ENCODE data around the gene MAP3K7.
A peak's percentile ranks its signal among the peaks of the same experiment; 100 is the strongest.

MAP3K7 gene

DNA sequence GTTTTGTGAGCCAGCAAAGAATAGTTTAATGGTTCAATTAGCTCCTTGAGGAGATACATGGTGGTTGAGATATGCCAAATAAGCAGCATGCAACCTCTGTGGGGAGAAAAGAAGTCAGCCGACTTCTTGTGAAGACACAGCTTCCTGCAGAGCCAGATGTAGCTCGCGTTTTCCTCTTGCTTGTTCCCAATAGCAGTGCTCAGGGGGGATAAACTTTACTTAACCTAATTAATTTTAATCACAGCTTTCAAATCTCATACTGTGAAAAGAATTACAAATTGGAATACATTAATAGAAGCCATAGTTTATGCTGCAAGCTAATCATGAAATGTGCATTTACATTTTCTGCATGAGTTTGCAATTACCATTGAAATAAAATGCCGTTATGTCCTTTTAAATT is 106.2 kb downstream of the MAP3K7 start:
- TF ChIP-seq EZH2phosphoT487 (IDR thresholded peaks at IDR 0.05; ENCODE audit: low read length) (no peak), EZH2 (optimal IDR thresholded peaks at IDR 0.05; ENCODE audit: low read depth, low read length) (no peak)
- TF ChIP-seq, protein P1, sequence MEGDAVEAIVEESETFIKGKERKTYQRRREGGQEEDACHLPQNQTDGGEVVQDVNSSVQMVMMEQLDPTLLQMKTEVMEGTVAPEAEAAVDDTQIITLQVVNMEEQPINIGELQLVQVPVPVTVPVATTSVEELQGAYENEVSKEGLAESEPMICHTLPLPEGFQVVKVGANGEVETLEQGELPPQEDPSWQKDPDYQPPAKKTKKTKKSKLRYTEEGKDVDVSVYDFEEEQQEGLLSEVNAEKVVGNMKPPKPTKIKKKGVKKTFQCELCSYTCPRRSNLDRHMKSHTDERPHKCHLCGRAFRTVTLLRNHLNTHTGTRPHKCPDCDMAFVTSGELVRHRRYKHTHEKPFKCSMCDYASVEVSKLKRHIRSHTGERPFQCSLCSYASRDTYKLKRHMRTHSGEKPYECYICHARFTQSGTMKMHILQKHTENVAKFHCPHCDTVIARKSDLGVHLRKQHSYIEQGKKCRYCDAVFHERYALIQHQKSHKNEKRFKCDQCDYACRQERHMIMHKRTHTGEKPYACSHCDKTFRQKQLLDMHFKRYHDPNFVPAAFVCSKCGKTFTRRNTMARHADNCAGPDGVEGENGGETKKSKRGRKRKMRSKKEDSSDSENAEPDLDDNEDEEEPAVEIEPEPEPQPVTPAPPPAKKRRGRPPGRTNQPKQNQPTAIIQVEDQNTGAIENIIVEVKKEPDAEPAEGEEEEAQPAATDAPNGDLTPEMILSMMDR (IDR thresholded peaks at IDR 0.05; ENCODE audit: low read length): no peak
- Histone ChIP-seq H3K4me1 (ENCODE audit: low read length) (peaks cover 29% of the 10 kb centered on the region), H3K9ac (ENCODE audit: low read length) (no peak overlapping the region), H3K9me3 (replicated peaks; ENCODE audit: insufficient read depth, low read length) (no peaks in the 10 kb centered on the region), H3K4me3 (ENCODE audit: low read length) (no peak overlapping the region), H3F3A (ENCODE audit: insufficient read depth, low read length) (peaks cover 12% of the 10 kb centered on the region), H4K20me1 (ENCODE audit: insufficient read depth, low read length) (no peaks in the 10 kb centered on the region), H3K36me3 (replicated peaks; ENCODE audit: insufficient read depth, low read length) (no peaks in the 10 kb centered on the region), H3K27ac (ENCODE audit: low read length) (no peak overlapping the region), H3K9me2 (replicated peaks; ENCODE audit: insufficient read depth, low read length) (no peaks in the 10 kb centered on the region), H2AFZ (ENCODE audit: low read length) (no peak overlapping the region), H3K79me2 (ENCODE audit: low read length) (no peaks in the 10 kb centered on the region), H3K4me2 (ENCODE audit: low read depth, low read length) (no peak overlapping the region), H3K27me3 (replicated peaks; ENCODE audit: insufficient read depth, low read length) (no peaks in the 10 kb centered on the region)
- DNase-seq: no peak

DNA sequence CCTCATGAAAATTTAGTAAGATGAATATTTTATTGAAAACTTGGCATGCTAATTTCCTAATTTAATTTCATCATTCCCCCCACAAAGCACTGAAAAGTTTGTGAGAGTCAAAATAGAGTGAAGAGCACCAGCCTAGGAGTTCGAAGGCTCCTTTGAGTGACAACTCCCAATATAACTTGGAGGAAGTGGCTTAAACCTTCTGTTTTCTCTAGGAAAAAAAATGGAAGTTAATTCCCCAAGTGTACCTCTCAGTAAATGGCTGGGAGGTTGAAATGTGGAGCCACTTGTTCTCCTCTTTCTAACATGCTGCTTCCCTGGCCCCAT is 107.3 kb downstream of the MAP3K7 start:
- no peak overlapping the region for H3K9ac ChIP-seq (ENCODE audit: low read length)
- H3F3A ChIP-seq (ENCODE audit: insufficient read depth, low read length): peaks cover 18% of the 10 kb centered on the region
- no peaks in the 10 kb centered on the region for H3K79me2 ChIP-seq (ENCODE audit: low read length)
- TF ChIP-seq, protein P1 (IDR thresholded peaks at IDR 0.05; ENCODE audit: low read length): no peak
- TF ChIP-seq EZH2phosphoT487 (IDR thresholded peaks at IDR 0.05; ENCODE audit: low read length): no peak
- no peak for TF ChIP-seq EZH2 (optimal IDR thresholded peaks at IDR 0.05; ENCODE audit: low read depth, low read length)
- no peaks in the 10 kb centered on the region for H3K27me3 ChIP-seq (replicated peaks; ENCODE audit: insufficient read depth, low read length)
- peaks cover 40% of the 10 kb centered on the region for H3K4me1 ChIP-seq (ENCODE audit: low read length)
- H2AFZ ChIP-seq (ENCODE audit: low read length): no peak overlapping the region
- H3K36me3 ChIP-seq (replicated peaks; ENCODE audit: insufficient read depth, low read length): no peaks in the 10 kb centered on the region
- H4K20me1 ChIP-seq (ENCODE audit: insufficient read depth, low read length): no peaks in the 10 kb centered on the region
- no peak overlapping the region for H3K4me3 ChIP-seq (ENCODE audit: low read length)
- H3K9me2 ChIP-seq (replicated peaks; ENCODE audit: insufficient read depth, low read length): no peaks in the 10 kb centered on the region
- DNase-seq: no peak
- H3K27ac ChIP-seq (ENCODE audit: low read length): no peak overlapping the region
- H3K9me3 ChIP-seq (replicated peaks; ENCODE audit: insufficient read depth, low read length): no peaks in the 10 kb centered on the region
- no peak overlapping the region for H3K4me2 ChIP-seq (ENCODE audit: low read depth, low read length)

DNA sequence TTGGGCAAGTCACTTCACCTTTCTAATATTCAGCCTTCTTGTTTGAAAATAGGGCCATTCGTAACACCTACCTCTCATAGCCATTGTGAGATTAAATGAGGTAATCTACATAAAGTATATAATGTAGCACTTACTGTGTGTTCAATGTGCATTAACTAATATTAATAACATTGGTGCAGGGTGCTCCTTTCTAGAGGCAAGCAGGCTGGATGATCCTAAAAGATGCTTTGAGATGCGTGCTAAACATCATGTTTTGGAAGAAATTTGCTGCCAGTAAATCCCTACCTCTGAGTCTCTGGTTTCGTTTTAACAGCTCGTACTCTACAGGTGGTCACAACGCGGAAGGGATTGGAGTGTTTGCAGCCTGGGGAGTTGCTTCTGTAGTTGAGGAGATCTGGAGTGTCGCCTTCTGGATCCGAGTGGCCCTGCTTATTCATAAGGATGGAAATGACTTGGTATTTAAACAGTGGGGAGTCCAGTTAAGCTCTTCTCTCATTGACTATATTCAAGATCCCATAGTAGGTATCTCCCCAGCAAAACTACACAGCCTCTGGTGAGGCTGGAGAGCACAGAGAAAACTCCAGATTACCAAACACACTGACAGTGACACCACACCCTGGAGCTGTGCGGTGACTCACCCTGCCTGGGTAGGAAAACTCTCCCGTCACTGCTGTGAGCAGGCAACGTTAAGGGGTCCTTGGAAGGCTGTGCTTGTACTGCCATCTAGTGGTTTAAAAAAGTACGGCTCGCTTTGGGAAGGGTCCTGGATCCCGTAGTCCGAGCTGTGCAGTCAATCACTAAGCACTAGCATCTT is 107.9 kb downstream of the MAP3K7 start:
- Histone ChIP-seq H3K9me3 (replicated peaks; ENCODE audit: insufficient read depth, low read length) (no peaks in the 10 kb centered on the region), H3K4me2 (ENCODE audit: low read depth, low read length) (peak overlapping the region; percentile 53), H3K4me1 (ENCODE audit: low read length) (peaks cover 45% of the 10 kb centered on the region), H3K4me3 (ENCODE audit: low read length) (no peak overlapping the region), H3K9ac (ENCODE audit: low read length) (peak overlapping the region; percentile 21; the same call in 1 of the 2 replicates), H4K20me1 (ENCODE audit: insufficient read depth, low read length) (no peaks in the 10 kb centered on the region), H3K27me3 (replicated peaks; ENCODE audit: insufficient read depth, low read length) (no peaks in the 10 kb centered on the region), H3K27ac (ENCODE audit: low read length) (peak overlapping the region; percentile 40; the same call in 1 of the 2 replicates), H3K36me3 (replicated peaks; ENCODE audit: insufficient read depth, low read length) (no peaks in the 10 kb centered on the region), H3K9me2 (replicated peaks; ENCODE audit: insufficient read depth, low read length) (no peaks in the 10 kb centered on the region), H2AFZ (ENCODE audit: low read length) (peak overlapping the region; percentile 46), H3K79me2 (ENCODE audit: low read length) (no peaks in the 10 kb centered on the region), H3F3A (ENCODE audit: insufficient read depth, low read length) (peaks cover 23% of the 10 kb centered on the region)
- TF ChIP-seq, protein P1 (IDR thresholded peaks at IDR 0.05; ENCODE audit: low read length): peak; percentile 86
- TF ChIP-seq EZH2phosphoT487 (IDR thresholded peaks at IDR 0.05; ENCODE audit: low read length): no peak
- DNase-seq: peak; percentile 84

Data from MM.1S (cell line).